Esophagus squamous epithelium (tissue), 4 donors: ENCODE measurements around the gene TMEM72.

Experiments used
- CTCF ChIP-seq, 6 experiments: fragments of 450-650 bp in 4 of 6; fragments of 200-600 bp in 2 of 6; sonication (generic) in 2 of 6; IDR thresholded peaks; one replicate each; pipeline ENCODE4 v1.5.1; 2016 to 2019; ENCODE audit warnings: antibody characterized with exemption in 6 of 6, mild to moderate bottlenecking in 4 of 6, moderate library complexity in 4 of 6
- POLR2A ChIP-seq, 4 donors: fragments of 450-650 bp; IDR thresholded peaks; one replicate each; pipeline ENCODE4 v1.6.1; 2017; ENCODE audit warnings: antibody characterized with exemption in 4 of 4, mild to moderate bottlenecking in 4 of 4, moderate library complexity in 3 of 4

- no peak for TF ChIP-seq CTCF (IDR thresholded peaks at IDR 0.05)
- no peak for TF ChIP-seq POLR2A (IDR thresholded peaks at IDR 0.05)
These were observed 54.5 kb downstream of the TMEM72 start for GRCh38 chr10:44965651-44966097.
